Measurements from ENCODE around the gene B3GAT3. TPM values are rescaled to one million over a fixed set of nuclear protein-coding genes. Genes with fewer than 3 reads are reported as not detected.

Gene B3GAT3
- total RNA-seq, 1 experiment from 2014 or later, result 82.5 TPM

DNA sequence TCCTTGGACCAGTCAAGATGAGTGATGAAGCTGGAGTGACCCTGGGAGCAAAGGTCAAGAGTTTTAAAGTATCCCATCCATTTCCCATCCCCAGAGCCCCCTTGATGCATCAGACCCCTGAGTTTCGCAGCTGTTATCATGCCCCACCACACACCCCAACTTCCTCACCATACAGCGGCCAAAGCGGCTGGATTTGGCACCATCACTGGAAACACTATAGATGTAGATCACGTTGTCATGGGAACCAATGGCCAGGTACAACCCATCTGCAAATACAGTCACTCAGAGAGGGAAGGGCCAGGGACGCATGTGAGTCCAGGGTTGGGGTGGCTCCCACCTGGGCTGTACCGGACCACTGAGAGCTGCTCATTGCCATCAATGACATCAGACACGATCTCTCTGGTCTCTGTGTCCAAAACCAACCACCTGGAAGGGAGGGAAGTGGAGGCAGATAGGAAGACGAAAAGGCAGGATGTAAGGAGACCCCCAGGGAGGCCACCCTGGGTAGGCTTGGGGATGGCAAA is 17.9 kb downstream of the B3GAT3 start:
- Histone ChIP-seq H3K27ac (no peak overlapping the region), H3K4me3 (no peak overlapping the region), H3K36me3 (peaks cover 55% of the 10 kb centered on the region), H3K9me3 (replicated peaks) (no peaks in the 10 kb centered on the region), H3K27me3 (replicated peaks) (no peaks in the 10 kb centered on the region), H3K4me1 (replicated peaks) (peaks cover 25% of the 10 kb centered on the region)
- no peak for DNase-seq (ENCODE audit: low read depth in 1 of 2, low spot score in 2 of 2)

DNA sequence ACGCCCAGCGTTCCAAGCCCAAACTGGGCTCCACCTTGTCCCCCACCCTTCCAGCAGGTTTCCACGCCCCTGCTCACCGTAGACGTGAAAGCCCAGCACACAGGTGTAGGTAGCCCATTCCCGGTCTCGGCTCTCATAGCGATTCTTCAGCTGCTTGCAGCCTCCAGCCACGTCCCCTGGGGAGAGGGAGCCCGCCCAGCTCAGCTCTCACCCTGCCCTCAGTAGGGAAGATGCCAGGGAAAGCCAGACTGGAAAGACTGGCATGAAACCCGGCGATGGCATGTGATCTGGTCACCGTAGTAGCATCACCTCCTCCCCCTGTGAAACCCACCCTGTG is 18.7 kb downstream of the B3GAT3 start:
- Histone ChIP-seq H3K4me3 (no peak overlapping the region), H3K4me1 (replicated peaks) (peaks cover 28% of the 10 kb centered on the region), H3K27me3 (replicated peaks) (no peaks in the 10 kb centered on the region), H3K27ac (no peak overlapping the region), H3K9me3 (replicated peaks) (no peaks in the 10 kb centered on the region), H3K36me3 (peaks cover 61% of the 10 kb centered on the region)
- DNase-seq (ENCODE audit: low read depth in 1 of 2, low spot score in 2 of 2), result no peak

DNA sequence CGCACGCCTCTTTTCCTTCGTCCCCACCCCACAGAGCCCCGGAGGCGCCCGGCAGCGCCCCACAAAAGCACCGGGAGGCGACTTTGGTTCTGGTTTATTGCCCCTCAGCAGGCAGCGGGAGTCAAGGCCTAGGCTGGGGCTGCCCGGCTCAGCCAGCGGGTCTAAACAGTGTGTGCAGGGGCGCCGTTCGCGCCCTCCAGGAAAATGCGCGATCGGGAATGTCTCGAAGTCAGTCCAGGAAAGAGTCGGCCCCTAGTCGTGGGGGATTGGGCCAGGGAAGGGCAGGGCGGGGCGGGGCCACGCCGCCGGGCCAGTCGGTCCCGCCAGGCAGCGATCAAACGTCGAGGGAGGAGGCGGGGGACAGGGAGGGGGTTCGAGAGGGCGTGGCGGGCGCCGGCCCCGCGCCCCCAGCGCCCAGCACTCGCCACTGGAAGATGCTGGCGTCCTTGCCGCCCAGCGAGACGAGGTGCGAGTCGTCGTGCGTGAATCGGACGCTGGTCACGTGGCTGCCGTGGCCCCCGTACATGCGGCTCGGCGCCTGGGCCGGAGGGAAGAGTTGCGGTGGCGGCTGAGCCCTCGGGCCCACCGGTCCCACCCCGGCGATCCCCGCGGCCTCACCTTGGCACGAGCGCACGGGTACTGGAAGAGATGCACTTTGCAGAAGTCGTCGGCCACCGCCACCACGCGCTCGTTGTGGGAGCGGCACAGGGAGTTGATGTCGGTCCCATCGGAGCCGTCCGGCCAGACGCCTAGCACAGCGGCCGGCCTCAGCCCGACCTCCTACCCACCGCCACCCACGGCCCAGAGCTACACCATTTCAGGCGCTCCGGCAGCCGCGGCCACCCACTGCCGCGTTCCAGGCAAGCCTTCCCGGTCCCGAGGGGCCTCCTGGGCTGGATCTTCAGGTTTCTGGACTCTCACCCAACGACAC is 19.4 kb downstream of the B3GAT3 start:
- peak in 1 of 2 experiments; percentile 83 for DNase-seq (ENCODE audit: low read depth in 1 of 2, low spot score in 2 of 2)
- Histone ChIP-seq H3K9me3 (replicated peaks) (no peaks in the 10 kb centered on the region), H3K4me1 (replicated peaks) (peaks cover 28% of the 10 kb centered on the region), H3K36me3 (peaks cover 63% of the 10 kb centered on the region), H3K27me3 (replicated peaks) (no peaks in the 10 kb centered on the region), H3K27ac (no peak overlapping the region), H3K4me3 (peak overlapping the region; percentile 90)

DNA sequence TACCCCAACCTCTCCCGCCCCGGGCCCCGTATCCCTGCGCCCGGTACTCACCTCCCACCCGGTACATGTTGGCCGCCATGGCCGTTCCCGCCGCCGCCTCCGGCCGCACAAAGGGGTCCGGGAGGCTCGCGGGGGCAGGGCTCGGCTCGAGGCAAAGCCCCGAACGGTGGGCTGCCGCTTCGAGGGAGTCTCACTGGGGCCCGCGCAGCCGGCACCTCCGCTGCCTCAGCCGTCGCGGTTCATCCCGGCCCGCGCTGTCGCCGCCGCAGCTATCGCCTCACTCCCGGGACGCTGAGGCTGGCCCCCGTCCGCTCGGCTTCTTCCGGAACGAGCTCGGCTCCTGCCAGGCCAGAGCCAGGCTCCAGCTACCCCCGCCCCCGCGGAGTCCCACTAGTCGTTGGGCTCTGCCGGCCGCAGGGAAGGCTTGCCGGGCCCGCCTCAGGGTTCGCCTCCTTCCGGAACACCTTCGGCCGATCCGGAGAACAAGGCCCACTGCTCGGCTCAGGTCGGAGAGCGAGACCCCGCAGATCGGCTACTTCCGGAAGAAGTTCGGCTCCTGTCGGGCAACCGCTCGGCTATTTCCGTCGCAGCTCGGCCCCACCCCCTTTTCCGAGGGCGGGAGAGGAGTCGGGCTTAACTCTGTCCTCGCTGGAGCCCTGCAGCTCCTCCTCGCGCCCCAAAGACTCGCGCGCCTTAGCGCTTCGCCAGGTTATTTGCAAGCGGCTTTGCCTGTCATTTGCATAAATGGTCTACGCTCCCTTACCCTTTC is 20.2 kb downstream of the B3GAT3 start, which contains the start of gene MTA2:
MTA2 (minus strand) TSS at position 494 of the 769 bp plus-strand sequence; CDS start at position 79, 415 bp downstream.
- H3K27me3 ChIP-seq (replicated peaks), result no peaks in the 10 kb centered on the region
- peak; percentile 100 for DNase-seq (ENCODE audit: low read depth in 1 of 2, low spot score in 2 of 2)
- peaks cover 68% of the 10 kb centered on the region for H3K36me3 ChIP-seq
- H3K4me3 ChIP-seq, result peak within 1 kb of the TSS; percentile 90
- H3K9me3 ChIP-seq (replicated peaks), result no peaks in the 10 kb centered on the region
- H3K27ac ChIP-seq, result peak within 1 kb of the TSS; percentile 71
- peaks cover 28% of the 10 kb centered on the region for H3K4me1 ChIP-seq (replicated peaks)

DNA sequence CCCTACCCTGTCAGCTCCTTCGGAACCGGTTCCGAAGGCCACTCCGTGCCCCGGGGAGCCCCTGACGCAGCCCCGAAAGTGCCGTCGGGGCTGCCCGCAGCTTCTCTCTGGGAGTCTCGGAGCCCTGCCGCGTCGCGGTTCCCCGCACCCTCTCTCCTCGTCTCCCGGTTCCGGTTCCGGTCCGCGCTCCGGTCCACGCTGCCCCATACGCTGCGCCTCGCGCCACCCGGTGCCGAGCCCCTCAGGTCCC is 20.7 kb downstream of the B3GAT3 start:
- no peak for DNase-seq (ENCODE audit: low read depth in 1 of 2, low spot score in 2 of 2)
- peaks cover 28% of the 10 kb centered on the region for H3K4me1 ChIP-seq (replicated peaks)
- no peaks in the 10 kb centered on the region for H3K9me3 ChIP-seq (replicated peaks)
- peak overlapping the region; percentile 71 for H3K27ac ChIP-seq
- peak overlapping the region; percentile 90 for H3K4me3 ChIP-seq
- H3K36me3 ChIP-seq, result peaks cover 73% of the 10 kb centered on the region
- no peaks in the 10 kb centered on the region for H3K27me3 ChIP-seq (replicated peaks)

DNA sequence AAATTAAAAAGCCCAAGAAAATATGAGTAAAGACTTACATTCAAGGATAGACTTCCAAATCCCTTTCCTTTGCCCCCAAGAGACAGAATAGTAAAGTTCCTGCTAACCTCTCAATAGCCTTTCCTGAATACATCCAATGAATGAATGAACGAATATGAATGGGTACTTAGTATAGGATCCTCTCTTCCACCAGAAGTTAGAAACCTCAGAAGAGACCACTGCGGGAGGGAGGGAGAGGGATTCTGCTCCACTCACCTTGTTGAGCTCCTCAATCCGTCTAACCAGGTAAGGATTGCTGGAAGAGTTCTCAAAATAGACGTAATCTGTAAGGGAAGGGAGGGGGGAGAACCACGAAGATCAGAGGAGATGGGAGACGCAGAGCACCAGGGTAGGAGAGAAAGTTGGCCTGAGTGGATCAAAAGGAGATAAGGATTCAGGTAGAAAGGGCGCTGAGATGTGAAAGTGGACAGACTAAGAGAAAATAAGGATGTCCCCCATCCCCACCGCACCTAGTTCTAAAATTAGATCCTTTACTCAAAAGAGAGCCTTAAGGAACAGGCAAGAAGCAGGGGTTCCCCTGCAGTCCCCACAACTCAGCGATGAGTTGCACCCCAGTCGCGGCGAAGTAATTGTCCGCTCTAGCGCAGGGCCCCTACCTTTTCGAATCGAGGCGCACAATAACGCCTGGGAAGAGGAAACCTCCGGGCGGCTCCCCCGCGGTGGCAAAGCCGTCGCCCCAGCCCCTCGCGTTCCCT is 21.2 kb downstream of the B3GAT3 start:
- Histone ChIP-seq H3K27me3 (replicated peaks) (no peaks in the 10 kb centered on the region), H3K36me3 (peaks cover 77% of the 10 kb centered on the region), H3K4me3 (peak overlapping the region; percentile 90), H3K4me1 (replicated peaks) (peaks cover 28% of the 10 kb centered on the region), H3K9me3 (replicated peaks) (no peaks in the 10 kb centered on the region), H3K27ac (peak overlapping the region; percentile 71)
- peak in 1 of 2 experiments; percentile 41 for DNase-seq (ENCODE audit: low read depth in 1 of 2, low spot score in 2 of 2)

DNA sequence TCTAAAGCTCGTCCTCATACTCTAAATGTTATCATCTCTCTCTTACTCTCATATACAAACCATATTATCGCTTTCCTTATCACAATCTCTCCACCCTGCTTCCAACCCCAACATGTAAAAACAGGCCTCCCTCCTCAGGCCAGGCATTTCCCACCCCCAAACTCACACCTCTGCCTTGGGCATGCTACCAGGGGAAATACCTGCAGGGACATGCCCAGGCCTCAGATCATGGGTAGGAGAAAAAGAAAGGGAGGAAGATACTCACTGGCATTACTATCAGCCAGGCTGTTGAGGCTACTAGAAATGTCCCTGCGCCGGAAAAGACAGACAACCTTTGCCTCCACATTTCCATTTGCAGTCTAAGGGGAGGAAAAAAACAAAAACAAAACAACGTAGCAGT is 21.9 kb downstream of the B3GAT3 start:
- Histone ChIP-seq H3K4me1 (replicated peaks) (peaks cover 28% of the 10 kb centered on the region), H3K4me3 (peak overlapping the region; percentile 90), H3K27me3 (replicated peaks) (no peaks in the 10 kb centered on the region), H3K27ac (no peak overlapping the region), H3K9me3 (replicated peaks) (no peaks in the 10 kb centered on the region), H3K36me3 (peaks cover 78% of the 10 kb centered on the region)
- no peak for DNase-seq (ENCODE audit: low read depth in 1 of 2, low spot score in 2 of 2)

DNA sequence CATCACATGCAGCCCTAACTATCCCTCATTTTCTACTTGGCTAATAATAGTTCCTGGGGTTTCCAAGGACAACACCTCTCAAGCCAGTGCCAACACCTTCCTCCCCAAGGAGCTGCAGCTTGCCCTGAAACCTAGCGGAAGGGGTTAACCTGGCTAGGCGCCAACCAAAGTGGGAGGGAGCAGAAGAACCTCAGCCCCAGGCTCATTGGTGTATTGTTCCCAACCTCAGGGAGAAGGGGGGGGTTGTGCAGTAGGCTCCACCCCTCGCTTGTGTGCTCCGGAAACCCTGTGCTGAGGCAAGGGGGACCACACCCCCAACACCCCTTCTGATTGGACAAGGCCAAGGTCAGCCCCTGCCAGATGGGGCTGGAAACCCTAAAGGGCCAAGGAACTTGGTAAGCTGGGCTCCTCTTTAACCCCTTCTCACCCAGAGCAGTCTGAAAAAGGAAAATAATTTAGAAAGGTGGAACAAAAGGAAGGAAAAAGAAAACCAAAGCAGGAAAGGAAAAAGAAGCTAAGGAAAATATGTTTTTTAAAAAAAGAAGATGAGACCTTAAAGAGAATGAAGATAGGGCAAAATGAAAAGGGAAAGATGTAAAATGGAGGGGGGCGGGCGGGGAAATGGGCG is 22.6 kb downstream of the B3GAT3 start:
- Histone ChIP-seq H3K4me3 (peak overlapping the region; percentile 90; the same call in 1 of the 2 replicates), H3K4me1 (replicated peaks) (peaks cover 28% of the 10 kb centered on the region), H3K36me3 (peaks cover 85% of the 10 kb centered on the region), H3K27ac (no peak overlapping the region), H3K9me3 (replicated peaks) (no peaks in the 10 kb centered on the region), H3K27me3 (replicated peaks) (no peaks in the 10 kb centered on the region)
- peak; percentile 98 to 100 for DNase-seq (ENCODE audit: low read depth in 1 of 2, low spot score in 2 of 2)

DNA sequence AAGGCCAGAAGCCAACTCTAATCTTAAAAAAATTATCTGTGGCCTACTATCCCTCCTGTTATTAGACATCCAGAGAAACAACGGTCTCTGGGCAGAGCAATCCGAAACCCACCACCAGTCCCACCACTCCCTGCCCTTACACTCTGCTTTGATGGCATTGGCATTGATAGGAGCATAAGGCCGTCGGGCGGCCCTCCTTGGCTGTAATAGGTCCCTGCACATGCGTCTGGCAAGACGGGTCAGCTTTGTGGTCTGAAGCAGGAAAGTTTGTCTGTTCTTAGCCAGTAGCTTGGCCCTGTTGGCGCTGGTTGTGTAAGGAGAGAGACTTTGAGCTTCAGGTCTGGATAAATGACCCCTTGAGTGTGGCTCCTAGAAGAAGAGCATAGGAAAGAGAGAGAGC is 26.7 kb downstream of the B3GAT3 start:
- Histone ChIP-seq H3K36me3 (peaks cover 82% of the 10 kb centered on the region), H3K27ac (no peak overlapping the region), H3K4me1 (replicated peaks) (peaks cover 31% of the 10 kb centered on the region), H3K27me3 (replicated peaks) (no peaks in the 10 kb centered on the region), H3K9me3 (replicated peaks) (no peaks in the 10 kb centered on the region), H3K4me3 (no peak overlapping the region)
- DNase-seq (ENCODE audit: low read depth in 1 of 2, low spot score in 2 of 2), result no peak

DNA sequence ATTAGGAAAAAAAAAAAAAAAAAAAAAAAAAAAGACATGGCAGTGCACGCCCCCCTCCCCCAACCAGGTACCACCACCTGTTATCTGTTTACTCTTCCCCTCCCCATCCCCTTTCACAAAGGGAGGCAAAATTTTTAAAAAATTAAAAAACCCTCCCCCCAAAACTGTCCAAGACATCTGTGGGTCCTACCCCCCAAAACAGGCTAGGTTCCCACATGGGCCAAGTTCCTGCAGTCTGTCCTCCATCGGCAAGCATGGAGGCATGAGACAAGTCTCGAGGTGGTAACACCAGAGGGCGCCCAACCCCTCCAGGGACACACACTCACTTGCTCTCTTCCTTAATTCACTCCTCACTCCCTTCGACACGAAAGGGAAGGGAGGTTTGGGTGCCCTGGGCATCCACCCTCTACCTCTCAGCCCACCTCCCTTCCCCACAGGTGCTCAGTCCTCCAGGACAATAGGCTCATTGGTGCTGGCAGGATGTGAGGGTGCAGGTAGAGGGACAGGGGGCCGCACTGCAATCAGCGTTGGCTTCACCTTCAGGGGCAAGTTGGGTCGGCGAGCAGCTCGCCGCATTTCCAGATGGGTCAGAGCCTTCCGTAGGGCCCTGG is 28.2 kb downstream of the B3GAT3 start:
- DNase-seq (ENCODE audit: low read depth in 1 of 2, low spot score in 2 of 2), result peak; percentile 61 to 89
- Histone ChIP-seq H3K27me3 (replicated peaks) (no peaks in the 10 kb centered on the region), H3K9me3 (replicated peaks) (no peaks in the 10 kb centered on the region), H3K4me1 (replicated peaks) (peaks cover 29% of the 10 kb centered on the region), H3K36me3 (peaks cover 73% of the 10 kb centered on the region), H3K4me3 (no peak overlapping the region), H3K27ac (no peak overlapping the region)

DNA sequence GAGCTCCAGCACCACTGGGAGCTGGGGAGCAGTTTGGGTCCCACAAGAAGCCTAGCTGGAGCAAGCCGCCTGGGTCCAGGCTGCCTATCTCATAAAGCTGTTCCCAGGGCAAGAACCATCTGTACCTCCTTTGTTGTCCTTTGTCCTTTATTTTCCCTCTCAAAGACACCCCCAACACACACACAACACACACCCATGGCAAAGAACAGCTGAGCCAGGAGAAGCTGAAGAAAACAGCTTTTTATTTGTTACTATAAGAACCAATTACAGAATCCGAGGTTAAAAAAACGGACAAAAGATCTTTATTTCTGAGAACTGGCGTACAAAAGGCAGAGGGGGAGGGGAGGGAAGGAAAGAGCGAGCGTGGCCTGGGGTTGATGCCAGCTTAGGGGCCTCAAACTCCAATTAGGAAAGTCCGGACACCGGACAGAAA is 28.8 kb downstream of the B3GAT3 start:
- H3K27ac ChIP-seq, result no peak overlapping the region

DNA sequence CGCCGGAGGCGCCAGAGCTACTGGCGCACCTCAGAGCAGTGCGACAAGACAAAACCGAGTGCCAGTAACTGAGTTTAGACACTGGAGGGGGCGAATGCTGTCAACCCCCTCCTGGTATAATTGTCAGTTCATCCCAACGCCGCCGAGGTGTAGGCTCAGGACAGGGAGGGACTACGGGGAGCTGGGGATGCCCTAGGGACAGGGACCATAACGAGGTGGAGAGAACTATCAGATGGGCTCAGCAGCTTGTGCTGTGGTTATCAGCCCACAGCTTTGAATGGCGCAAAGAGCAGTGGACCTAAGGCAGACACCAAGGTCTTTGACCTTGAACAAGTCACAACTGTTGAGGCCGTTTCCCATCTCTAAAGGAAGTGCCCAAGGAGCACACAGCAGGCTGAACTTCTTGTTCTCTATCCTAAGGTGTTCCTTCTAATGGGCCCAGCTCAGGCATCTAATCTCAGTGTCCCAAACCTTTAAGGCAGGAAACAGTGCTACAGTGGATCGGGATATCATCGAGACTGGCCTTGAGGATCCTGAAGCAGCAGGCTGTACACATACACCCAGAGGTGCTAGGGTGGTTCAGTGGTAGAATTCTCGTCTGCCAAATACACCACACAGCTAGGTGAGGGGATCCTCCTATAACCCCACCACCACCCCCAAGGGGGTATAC is 29.5 kb downstream of the B3GAT3 start:
- Histone ChIP-seq H3K27ac (peak overlapping the region; percentile 16), H3K4me3 (peak overlapping the region; percentile 60), H3K4me1 (replicated peaks) (peaks cover 36% of the 10 kb centered on the region), H3K27me3 (replicated peaks) (no peaks in the 10 kb centered on the region), H3K36me3 (peaks cover 71% of the 10 kb centered on the region), H3K9me3 (replicated peaks) (no peaks in the 10 kb centered on the region)
- DNase-seq (ENCODE audit: low read depth in 1 of 2, low spot score in 2 of 2), result no peak

More for the DNA sequence above, 28.8 kb downstream of the B3GAT3 start:
- H3K4me1 ChIP-seq (replicated peaks), result peaks cover 30% of the 10 kb centered on the region
- no peaks in the 10 kb centered on the region for H3K9me3 ChIP-seq (replicated peaks)
- DNase-seq (ENCODE audit: low read depth in 1 of 2, low spot score in 2 of 2), result no peak
- peaks cover 71% of the 10 kb centered on the region for H3K36me3 ChIP-seq
- no peak overlapping the region for H3K4me3 ChIP-seq
- H3K27me3 ChIP-seq (replicated peaks), result no peaks in the 10 kb centered on the region

Data from SJSA1 (cell line).